ENCODE results near the gene NELFB. TPM values are rescaled to one million over a fixed set of nuclear protein-coding genes. Genes with fewer than 3 reads are reported as not detected.
A peak's percentile ranks its signal among the peaks of the same experiment; 100 is the strongest.
"Not testable (repeated sequence)": the region's sequence is repeated elsewhere in the genome, so short reads cannot be mapped to it uniquely, and the experiment has no call there.

Gene NELFB
- total and polyA plus RNA-seq, 10 donors, result 26.6 to 49.7 (median 38.7) TPM

DNA sequence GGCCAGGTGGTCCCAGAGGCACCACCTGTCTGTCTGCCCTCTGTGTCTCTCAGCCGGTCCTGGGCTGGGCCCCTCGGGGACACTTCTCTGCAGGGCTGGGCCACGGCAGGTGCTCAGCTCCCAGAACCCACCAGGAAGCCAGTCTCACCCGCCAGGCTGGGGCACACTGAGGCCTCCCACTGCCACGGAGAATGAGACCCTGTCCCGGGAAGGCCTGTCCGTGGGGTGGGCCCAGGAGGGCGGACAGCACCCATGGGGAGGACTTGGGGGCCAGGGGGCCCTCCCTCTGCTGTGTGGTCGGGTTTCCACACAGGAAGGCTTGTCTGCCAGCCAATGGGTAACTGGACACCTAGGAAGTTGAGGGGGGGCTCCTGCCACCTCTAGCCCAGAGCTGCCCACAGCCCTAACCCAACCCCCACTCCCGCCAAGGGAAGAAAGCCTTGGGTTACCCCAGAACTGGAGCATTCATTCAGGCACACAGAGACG lies 18.1 kb upstream of the NELFB start:
- TF ChIP-seq POLR2AphosphoS5 (IDR thresholded peaks at IDR 0.05) (no peak), POLR2A (IDR thresholded peaks at IDR 0.05) (no peak)
- TF ChIP-seq, protein P1, sequence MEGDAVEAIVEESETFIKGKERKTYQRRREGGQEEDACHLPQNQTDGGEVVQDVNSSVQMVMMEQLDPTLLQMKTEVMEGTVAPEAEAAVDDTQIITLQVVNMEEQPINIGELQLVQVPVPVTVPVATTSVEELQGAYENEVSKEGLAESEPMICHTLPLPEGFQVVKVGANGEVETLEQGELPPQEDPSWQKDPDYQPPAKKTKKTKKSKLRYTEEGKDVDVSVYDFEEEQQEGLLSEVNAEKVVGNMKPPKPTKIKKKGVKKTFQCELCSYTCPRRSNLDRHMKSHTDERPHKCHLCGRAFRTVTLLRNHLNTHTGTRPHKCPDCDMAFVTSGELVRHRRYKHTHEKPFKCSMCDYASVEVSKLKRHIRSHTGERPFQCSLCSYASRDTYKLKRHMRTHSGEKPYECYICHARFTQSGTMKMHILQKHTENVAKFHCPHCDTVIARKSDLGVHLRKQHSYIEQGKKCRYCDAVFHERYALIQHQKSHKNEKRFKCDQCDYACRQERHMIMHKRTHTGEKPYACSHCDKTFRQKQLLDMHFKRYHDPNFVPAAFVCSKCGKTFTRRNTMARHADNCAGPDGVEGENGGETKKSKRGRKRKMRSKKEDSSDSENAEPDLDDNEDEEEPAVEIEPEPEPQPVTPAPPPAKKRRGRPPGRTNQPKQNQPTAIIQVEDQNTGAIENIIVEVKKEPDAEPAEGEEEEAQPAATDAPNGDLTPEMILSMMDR (IDR thresholded peaks at IDR 0.05 in 8 of 11, conservative IDR thresholded peaks at IDR 0.05 in 3 of 11), result no peak
- H3K27ac ChIP-seq, result peak overlapping the region in 3 of 8 donors; percentile 49 to 75 (median 58)
- peaks cover 0 to 3% (median under 1%) of the 10 kb centered on the region in 6 donors for H3K36me3 ChIP-seq
- peak overlapping the region in 4 of 8 donors; percentile 7 to 55 (median 17) for H3K4me3 ChIP-seq
- intact Hi-C loops (cut with DNase I; ENCODE audit: low total_unique reads), result no loop called here
- 24 to 40% (median 37%) methylated on average over 2 to 11 of the region's 11 CpGs for WGBS, 5 donors
- H3K4me1 ChIP-seq, result peaks cover 20 to 71% (median 59%) of the 10 kb centered on the region in 6 donors
- H3K27me3 ChIP-seq (replicated peaks in 1 of 7), result peaks cover 0 to 40% (median 20%) of the 10 kb centered on the region in 7 donors
- no peak for DNase-seq
- no peaks in the 10 kb centered on the region for H3K9me3 ChIP-seq

DNA sequence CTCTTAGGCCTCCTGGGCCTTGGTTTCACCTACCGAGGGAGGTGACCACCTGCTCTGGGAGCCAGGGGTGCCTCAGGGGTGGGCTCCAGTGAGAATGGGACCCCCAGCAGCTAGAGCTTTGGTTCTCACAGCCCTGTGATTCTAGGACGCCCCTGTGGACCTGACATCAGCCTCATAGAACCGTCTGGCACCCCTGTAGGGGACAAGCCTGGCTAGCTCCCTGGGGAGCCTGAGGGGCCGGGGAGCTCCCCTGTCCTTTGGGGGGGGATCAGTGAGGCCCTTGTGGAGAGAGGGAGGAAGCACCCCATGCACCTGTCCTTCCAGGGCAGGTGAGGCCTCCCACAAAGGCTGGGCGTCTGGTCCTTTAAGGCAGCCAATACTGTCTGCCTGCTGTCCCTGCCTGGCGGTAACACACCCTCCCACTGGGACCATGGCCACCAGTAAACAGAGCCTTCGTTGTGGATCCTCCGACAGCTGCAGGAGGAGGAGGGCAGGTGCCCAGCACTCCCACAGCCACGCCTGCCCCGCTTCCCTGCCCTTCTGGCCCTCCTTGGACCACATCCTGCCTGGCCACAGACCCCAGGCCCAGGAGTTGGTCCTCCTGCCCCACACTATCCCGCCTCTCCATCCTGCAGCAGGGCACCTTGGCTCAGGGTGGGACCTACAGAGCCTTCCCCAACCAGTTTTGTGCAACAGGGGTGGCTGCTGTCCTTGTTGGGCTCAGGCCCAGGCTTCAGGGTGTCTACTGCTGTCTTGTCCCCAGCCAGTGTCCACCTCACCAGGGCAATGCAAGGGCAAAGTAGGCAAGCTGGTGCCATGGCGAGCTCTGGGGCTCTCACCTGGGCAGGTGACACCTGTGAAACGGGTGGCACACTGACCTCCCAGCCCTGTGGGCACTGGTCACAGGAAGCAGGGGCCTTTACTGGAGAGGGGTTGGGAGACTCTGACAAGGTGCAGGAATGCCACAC lies 17.1 kb upstream of the NELFB start:
- intact Hi-C loops (cut with DNase I; ENCODE audit: low total_unique reads), result no loop called here
- TF ChIP-seq POLR2A (IDR thresholded peaks at IDR 0.05), result no peak
- TF ChIP-seq, protein P1 (IDR thresholded peaks at IDR 0.05 in 8 of 11, conservative IDR thresholded peaks at IDR 0.05 in 3 of 11), result no peak
- no peak for TF ChIP-seq POLR2AphosphoS5 (IDR thresholded peaks at IDR 0.05)
- Histone ChIP-seq H3K9me3 (no peaks in the 10 kb centered on the region), H3K4me3 (no peak overlapping the region), H3K36me3 (peaks cover 0 to 14% (median 10%) of the 10 kb centered on the region in 6 donors), H3K27ac (no peak overlapping the region), H3K4me1 (peaks cover 30 to 82% (median 70%) of the 10 kb centered on the region in 6 donors), H3K27me3 (replicated peaks in 1 of 7) (peaks cover 0 to 29% (median 14%) of the 10 kb centered on the region in 7 donors)
- DNase-seq, result no peak
- WGBS, 5 donors, result 81 to 88% (median 83%) methylated on average over 8 to 13 of the region's 13 CpGs

DNA sequence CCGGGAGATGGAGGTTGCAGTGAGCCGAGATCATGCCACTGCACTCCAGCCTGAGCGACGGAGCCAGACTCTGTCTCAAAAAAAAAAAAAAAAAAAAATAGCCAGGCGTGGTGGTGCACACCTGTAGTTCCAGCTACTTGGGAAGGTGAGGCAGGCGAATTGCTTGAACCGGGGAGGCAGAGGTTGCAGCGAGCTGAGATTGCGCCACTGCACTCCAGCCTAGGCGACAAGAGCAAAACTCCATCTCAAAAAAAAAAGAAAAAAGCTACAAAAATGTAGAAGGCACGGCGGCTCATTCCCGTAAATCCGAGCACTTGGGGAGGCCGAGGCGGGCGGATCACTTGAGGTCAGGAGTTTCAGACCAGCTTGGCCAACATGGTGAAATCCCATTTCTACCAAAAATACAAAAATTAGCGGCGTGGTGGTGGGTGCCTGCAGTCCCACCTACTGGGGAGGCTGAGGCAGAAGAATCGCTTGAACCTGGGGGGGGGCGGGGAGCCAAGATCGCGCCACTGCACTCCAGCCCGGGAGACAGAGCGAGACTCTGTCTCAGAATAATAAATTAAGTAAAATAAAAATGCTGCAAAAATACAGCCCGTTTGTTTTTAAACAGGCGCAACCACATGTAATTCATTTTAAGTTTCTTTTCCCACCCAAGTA lies 15.5 kb upstream of the NELFB start:
- Histone ChIP-seq H3K4me1 (peaks cover 30 to 90% (median 79%) of the 10 kb centered on the region in 6 donors), H3K27ac (peak overlapping the region; percentile 92 to 99 (median 96))
- intact Hi-C loops (cut with DNase I; ENCODE audit: low total_unique reads), result not testable (repeated sequence)

DNA sequence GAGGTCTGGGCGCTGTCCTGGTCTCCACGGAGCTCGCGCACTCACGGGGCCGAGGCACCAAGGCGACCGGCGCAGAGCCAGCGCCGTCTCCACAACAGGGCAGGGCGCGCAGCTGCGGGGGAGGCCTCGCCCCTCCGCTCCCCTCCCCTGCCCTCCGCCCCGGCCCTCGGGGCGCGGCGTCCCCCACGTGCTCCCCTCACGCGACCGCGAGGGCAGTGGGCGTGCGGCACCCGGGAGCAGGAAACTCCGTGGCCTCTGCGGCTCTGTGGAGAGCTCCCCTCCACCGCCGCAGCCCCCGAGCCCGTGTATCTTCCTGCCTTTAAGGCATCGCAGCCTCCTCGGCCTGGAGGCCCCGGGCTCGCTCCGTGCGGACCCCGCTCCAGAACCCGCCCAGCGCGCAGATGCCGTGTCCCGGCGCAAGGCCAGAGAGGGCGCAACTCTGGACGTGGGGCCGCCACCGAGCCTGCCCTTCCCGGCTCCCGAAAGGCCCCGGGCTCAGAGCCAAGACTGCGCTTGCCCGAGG lies 14.7 kb upstream of the NELFB start:
- peaks cover 30 to 86% (median 72%) of the 10 kb centered on the region in 6 donors for H3K4me1 ChIP-seq
- intact Hi-C loops (cut with DNase I; ENCODE audit: low total_unique reads), result no loop called here
- 0 to 1% (median 0%) methylated on average over 10 to 58 of the region's 58 CpGs for WGBS, 5 donors

More for the DNA sequence above, 15.5 kb upstream of the NELFB start:
- peaks cover 0 to 13% (median 2%) of the 10 kb centered on the region in 7 donors for H3K27me3 ChIP-seq (replicated peaks in 1 of 7)
- peaks cover 0 to 24% (median 18%) of the 10 kb centered on the region in 6 donors for H3K36me3 ChIP-seq
- not testable (repeated sequence) for DNase-seq, H3K9me3 ChIP-seq
- WGBS, 5 donors, result 53 to 58% (median 54%) methylated on average over 24 to 27 of the region's 27 CpGs
- peak overlapping the region; percentile 64 to 94 (median 80) for H3K4me3 ChIP-seq

More for the DNA sequence above, 14.7 kb upstream of the NELFB start:
- peaks cover 0 to 6% (median 0%) of the 10 kb centered on the region in 7 donors for H3K27me3 ChIP-seq (replicated peaks in 1 of 7)
- peak overlapping the region; percentile 64 to 94 (median 80) for H3K4me3 ChIP-seq
- no peak for DNase-seq
- no peaks in the 10 kb centered on the region for H3K9me3 ChIP-seq
- H3K36me3 ChIP-seq, result peaks cover 0 to 24% (median 18%) of the 10 kb centered on the region in 6 donors
- H3K27ac ChIP-seq, result peak overlapping the region; percentile 92 to 99 (median 96)
- TF ChIP-seq POLR2A (IDR thresholded peaks at IDR 0.05), result peak in 1 of 3 donors; percentile 39
- peak in 2 of 3 donors; percentile 30 to 33 for TF ChIP-seq POLR2AphosphoS5 (IDR thresholded peaks at IDR 0.05)
- TF ChIP-seq, protein P1 (IDR thresholded peaks at IDR 0.05 in 8 of 11, conservative IDR thresholded peaks at IDR 0.05 in 3 of 11), result peak in 1 of 11 experiments; percentile 10

Data from spleen (tissue), 11 donors.